H1 (cell line): ENCODE data around the gene SPN.

Experiments used
- CEBPB ChIP-seq: IDR thresholded peaks from 2 replicates; pipeline ENCODE4 v1.6.1; 2012; ENCODE audit warnings: low read depth, low read length
- CHD2 ChIP-seq: IDR thresholded peaks from 2 replicates; pipeline ENCODE4 v1.6.1; 2012; ENCODE audit warnings: low read length, improper control_type of control experiment
- EP300 ChIP-seq, 2 experiments: IDR thresholded peaks; 1 replicate in 1 of 2; 2 replicates in 1 of 2; pipeline ENCODE4 v1.6.1; 2011 to 2012; ENCODE audit warnings: low read depth in 2 of 2, low read length in 2 of 2, mild to moderate bottlenecking in 2 of 2, borderline replicate concordance in 1 of 2, inconsistent platforms in 1 of 2, moderate library complexity in 1 of 2
- POLR2A ChIP-seq, 2 experiments: IDR thresholded peaks; 1 replicate in 1 of 2; 2 replicates in 1 of 2; pipeline ENCODE4 v1.6.1; 2011; ENCODE audit warnings: low read depth in 2 of 2, low read length in 2 of 2, mild to moderate bottlenecking in 2 of 2; ENCODE audit errors: control extremely low read depth in 1 of 2
- POLR2AphosphoS5 ChIP-seq: IDR thresholded peaks from 2 replicates; pipeline ENCODE4 v1.6.1; 2011; ENCODE audit warnings: low read depth, low read length
- SP2 ChIP-seq: IDR thresholded peaks from 2 replicates; pipeline ENCODE4 v1.6.1; 2012; ENCODE audit warnings: mild to moderate bottlenecking, low read length, inconsistent platforms
- SP4 ChIP-seq: IDR thresholded peaks from 2 replicates; pipeline ENCODE4 v1.6.1; 2012; ENCODE audit warnings: low read length, inconsistent platforms
- TAF1 ChIP-seq: IDR thresholded peaks from 2 replicates; pipeline ENCODE4 v1.6.1; 2011; ENCODE audit warnings: mild to moderate bottlenecking, low read depth, low read length
- ZNF274 ChIP-seq: IDR thresholded peaks from 2 replicates; pipeline ENCODE4 v1.7.0; 2012; ENCODE audit warnings: low read length, borderline replicate concordance; ENCODE audit errors: extremely low read depth
- TF ChIP-seq, protein P1 (sequence below), 3 experiments: IDR thresholded peaks; 1 replicate in 2 of 3; 2 replicates in 1 of 3; pipeline versions ENCODE4 v1.5.1 to v1.6.1; 2011; ENCODE audit warnings: low read length in 3 of 3, mild to moderate bottlenecking in 3 of 3, inconsistent platforms in 2 of 3, low read depth in 1 of 3, moderate library complexity in 1 of 3; ENCODE audit not compliant: insufficient read depth in 1 of 3; ENCODE audit errors: control extremely low read depth in 1 of 3
- TF ChIP-seq, protein P2 (sequence below): IDR thresholded peaks from 2 replicates; pipeline ENCODE4 v1.6.1; 2011; ENCODE audit warnings: low read depth, mild to moderate bottlenecking, low read length; ENCODE audit not compliant: insufficient read depth

DNA sequence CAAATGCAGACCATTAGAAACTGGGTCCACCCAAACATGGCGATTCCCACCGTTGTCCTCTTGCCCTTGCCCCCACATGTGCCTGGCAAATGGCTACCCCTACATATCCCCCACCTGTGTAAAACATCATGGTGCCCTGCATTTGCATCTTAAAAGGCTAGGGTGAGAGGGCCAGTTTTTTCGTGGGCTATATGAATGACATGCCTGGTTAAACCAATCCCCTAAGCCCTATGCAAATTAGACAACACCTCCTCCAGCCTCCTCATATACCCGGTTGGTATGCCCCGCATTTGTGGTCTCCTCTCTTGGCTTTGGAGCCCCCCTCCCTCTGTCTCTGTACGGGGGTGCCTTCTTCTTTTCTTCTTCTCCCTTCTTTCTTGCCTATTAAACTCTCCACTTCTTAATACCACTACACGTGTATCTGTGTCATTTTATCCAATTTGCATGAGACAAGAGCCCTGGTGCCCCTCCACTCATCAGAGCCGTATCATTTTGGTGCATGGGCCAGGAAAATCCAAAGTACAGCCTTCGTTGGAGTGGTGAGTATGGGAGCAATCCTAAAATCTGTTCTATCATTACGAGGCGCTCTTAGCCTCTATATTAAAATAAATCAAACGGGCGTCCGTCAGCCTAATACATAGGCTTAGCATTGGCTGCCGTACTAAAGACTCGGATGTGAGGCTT is 46.0 kb downstream of the SPN start:
- peak; percentile 78 to 93 for TF ChIP-seq POLR2A (IDR thresholded peaks at IDR 0.05; ENCODE audit: control extremely low read depth in 1 of 2, low read depth in 2 of 2, low read length in 2 of 2)
- TF ChIP-seq EP300 (IDR thresholded peaks at IDR 0.05; ENCODE audit: borderline replicate concordance in 1 of 2, low read depth in 2 of 2, low read length in 2 of 2), result no peak
- TF ChIP-seq, protein P1, sequence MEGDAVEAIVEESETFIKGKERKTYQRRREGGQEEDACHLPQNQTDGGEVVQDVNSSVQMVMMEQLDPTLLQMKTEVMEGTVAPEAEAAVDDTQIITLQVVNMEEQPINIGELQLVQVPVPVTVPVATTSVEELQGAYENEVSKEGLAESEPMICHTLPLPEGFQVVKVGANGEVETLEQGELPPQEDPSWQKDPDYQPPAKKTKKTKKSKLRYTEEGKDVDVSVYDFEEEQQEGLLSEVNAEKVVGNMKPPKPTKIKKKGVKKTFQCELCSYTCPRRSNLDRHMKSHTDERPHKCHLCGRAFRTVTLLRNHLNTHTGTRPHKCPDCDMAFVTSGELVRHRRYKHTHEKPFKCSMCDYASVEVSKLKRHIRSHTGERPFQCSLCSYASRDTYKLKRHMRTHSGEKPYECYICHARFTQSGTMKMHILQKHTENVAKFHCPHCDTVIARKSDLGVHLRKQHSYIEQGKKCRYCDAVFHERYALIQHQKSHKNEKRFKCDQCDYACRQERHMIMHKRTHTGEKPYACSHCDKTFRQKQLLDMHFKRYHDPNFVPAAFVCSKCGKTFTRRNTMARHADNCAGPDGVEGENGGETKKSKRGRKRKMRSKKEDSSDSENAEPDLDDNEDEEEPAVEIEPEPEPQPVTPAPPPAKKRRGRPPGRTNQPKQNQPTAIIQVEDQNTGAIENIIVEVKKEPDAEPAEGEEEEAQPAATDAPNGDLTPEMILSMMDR (IDR thresholded peaks at IDR 0.05; ENCODE audit: control extremely low read depth in 1 of 3, insufficient read depth in 1 of 3, low read depth in 1 of 3, low read length in 3 of 3), result 0 out of 4 replicates have a peak, but pooled peaks of 1 of the 3 experiments have one; percentile 1
- peak; percentile 91 for TF ChIP-seq TAF1
- TF ChIP-seq CHD2, result 0 out of 2 replicates have a peak, but pooled peaks have one; percentile 15
- no peak for TF ChIP-seq SP4
- no peak for TF ChIP-seq ZNF274
- no peak for TF ChIP-seq CEBPB
- no peak for TF ChIP-seq SP2
- TF ChIP-seq POLR2AphosphoS5, result peak; percentile 90
- TF ChIP-seq, protein P2, sequence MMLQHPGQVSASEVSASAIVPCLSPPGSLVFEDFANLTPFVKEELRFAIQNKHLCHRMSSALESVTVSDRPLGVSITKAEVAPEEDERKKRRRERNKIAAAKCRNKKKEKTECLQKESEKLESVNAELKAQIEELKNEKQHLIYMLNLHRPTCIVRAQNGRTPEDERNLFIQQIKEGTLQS, result no peak
